Ovary (tissue), 3 donors: ENCODE data around the gene CNNM2.
"Not testable (repeated sequence)": the region's sequence is repeated elsewhere in the genome, so short reads cannot be mapped to it uniquely, and the experiment has no call there.

Experiments used
- CTCF ChIP-seq, 3 donors: fragments of 450-650 bp in 2 of 3; fragments of 200-600 bp in 1 of 3; IDR thresholded peaks; one replicate each; pipeline versions ENCODE4 v1.5.1 to v1.8.0; 2016 to 2022; ENCODE audit warnings: antibody characterized with exemption in 3 of 3, mild to moderate bottlenecking in 1 of 3
- POLR2A ChIP-seq: fragments of 450-650 bp; IDR thresholded peaks from one replicate; pipeline ENCODE4 v1.6.1; 2017; ENCODE audit warnings: antibody characterized with exemption, mild to moderate bottlenecking, moderate library complexity
- donor health status: DM: no; HTN: no; CAD: no.

GRCh38 chr10:103130180-103130579 is 212.1 kb downstream of the CNNM2 start:
- not testable (repeated sequence) for TF ChIP-seq POLR2A; CTCF (IDR thresholded peaks at IDR 0.05)
